Ovary (tissue), 9 donors: ENCODE data around the gene PNPLA3. TPM values are rescaled to one million over a fixed set of nuclear protein-coding genes. Genes with fewer than 3 reads are reported as not detected.

Experiments used
- DNase-seq, 5 donors: peaks; one replicate each; pipeline ENCODE4 v3.0.0-alpha.2; 2019 to 2020
- H3K27ac ChIP-seq, 2 donors: fragments of 200-600 bp; one replicate each; pipeline versions ENCODE4 v1.5.1 to v1.8.0; 2019 to 2022
- H3K27me3 ChIP-seq: fragments of 200-600 bp; one replicate; pipeline ENCODE4 v1.8.0; 2022
- H3K36me3 ChIP-seq: fragments of 200-600 bp; sonication (generic); one replicate; pipeline ENCODE4 v1.5.1; 2019
- H3K4me1 ChIP-seq: one replicate; pipeline ENCODE4 v1.8.1; 2013; ENCODE audit warnings: mild to moderate bottlenecking, moderate library complexity; ENCODE audit not compliant: insufficient read depth
- H3K4me3 ChIP-seq: fragments of 200-600 bp; sonication (generic); one replicate; pipeline ENCODE4 v1.5.1; 2017
- H3K9me3 ChIP-seq, 2 donors: fragments of 200-600 bp in 1 of 2; sonication (generic) in 1 of 2; one replicate each; pipeline versions ENCODE4 v1.5.1 to v1.8.1; 2013 to 2019; ENCODE audit warnings: mild to moderate bottlenecking in 1 of 2, moderate library complexity in 1 of 2
- CTCF ChIP-seq, 3 donors: fragments of 450-650 bp in 2 of 3; fragments of 200-600 bp in 1 of 3; IDR thresholded peaks; one replicate each; pipeline versions ENCODE4 v1.5.1 to v1.8.0; 2016 to 2022; ENCODE audit warnings: antibody characterized with exemption in 3 of 3, mild to moderate bottlenecking in 1 of 3
- EP300 ChIP-seq: sonication (generic); formaldehyde crosslinking; IDR thresholded peaks from one replicate; pipeline ENCODE4 v1.6.1; 2017; ENCODE audit warnings: antibody characterized with exemption
- POLR2A ChIP-seq: fragments of 450-650 bp; IDR thresholded peaks from one replicate; pipeline ENCODE4 v1.6.1; 2017; ENCODE audit warnings: antibody characterized with exemption, mild to moderate bottlenecking, moderate library complexity
- WGBS, 3 donors: extraction: QIAGEN DNeasy Blood & Tissue Kit in 1 of 3; methylation state at CpG; one replicate each; pipeline versions ENCODE4 v1.1.5 to v1.1.7; 2013 to 2017; 5-methylcytosine and 5-hydroxymethylcytosine counted together
- intact Hi-C, 4 donors: fragments of 100-400 bp; cut with DNase I; formaldehyde crosslinking; loops; one replicate each; pipeline versions ENCODE4 v1.11.0 to v1.15.1; 2022 to 2023
- polyA plus RNA-seq, 2 donors: library from polyadenylated mRNA; stranded (reverse); fragments of 200-250 nt in 1 of 2; fragments of 350-450 nt in 1 of 2; fragmentation: Illumina TruSeq in 1 of 2; extraction: RNeasy Lipid Tissue Mini Kit (QIAGEN cat#74804) in 1 of 2; gene quantifications; one replicate each; pipeline ENCODE4 v1.2.3, GENCODE V29; 2013 to 2014
- total RNA-seq, 7 donors: library from RNA; depleted of rRNA in 2 of 7; stranded (reverse); fragments of >200 nt in 2 of 7; fragmentation: NEBNext Ultra II Directional in 3 of 7; extraction: Animal tissue kit (Norgen Biotek cat#: 25700) in 3 of 7; gene quantifications; one replicate each; pipeline versions ENCODE4 v1.1.0 to v1.2.4, GENCODE V29; 2016 to 2023
- donor health status: DM: no; HTN: no; CAD: no; lungs with moderate emphysema.
- donor health status: DM: no; HTN: no; CAD: no.
- donor health status: Bipolar disorder and iron deficiency.
- donor health status: DM: yes; HTN: yes; CAD: no.
- donor health status: DM: no; HTN: no; CAD: no.
- donor health status: DM: yes; HTN: yes; CAD: no.

PNPLA3 gene
- total and polyA plus RNA-seq, 9 donors: 0.31 to 8.0 (median 1.3) TPM

- no peak for TF ChIP-seq POLR2A
- no peak for TF ChIP-seq CTCF (IDR thresholded peaks at IDR 0.05)
- intact Hi-C loops: loop anchor here (2.0 to 5.0 kb wide), 3 partner anchors 89 to 633 kb away; no protein-coding TSS in a partner anchor
- no peaks in the 10 kb centered on the region for H3K9me3 ChIP-seq
- no peak for DNase-seq
- no peak overlapping the region for H3K4me3 ChIP-seq
- 90 to 95% (median 93%) methylated on average over 11 of the region's 11 CpGs for WGBS, 3 donors
- no peaks in the 10 kb centered on the region for H3K27me3 ChIP-seq
- H3K27ac ChIP-seq: no peak overlapping the region
- H3K36me3 ChIP-seq: no peaks in the 10 kb centered on the region
- H3K4me1 ChIP-seq: peaks cover 5% of the 10 kb centered on the region
Observed at GRCh38 chr22:43994006-43994405, 70.4 kb downstream of the PNPLA3 start.

DNA sequence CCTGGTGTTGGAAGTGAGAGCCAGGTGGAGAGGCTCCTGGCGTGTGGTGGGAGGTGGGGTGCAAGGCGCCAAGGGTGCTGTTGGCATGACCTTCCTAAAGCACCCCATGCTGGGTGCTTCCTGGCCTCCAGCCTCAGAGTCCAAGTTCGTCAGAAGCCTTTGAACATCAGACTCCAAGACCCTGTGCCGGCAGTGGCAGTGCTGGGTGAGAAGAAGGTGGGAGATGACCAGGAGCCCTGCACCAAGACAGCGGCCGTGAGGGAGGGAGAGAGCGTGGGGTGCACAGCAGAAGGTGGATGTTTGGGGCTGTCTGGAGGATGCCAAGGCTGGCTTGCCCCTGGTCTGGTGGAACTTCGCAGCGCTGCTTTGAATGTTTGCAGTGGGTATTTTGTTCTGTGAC is 70.8 kb downstream of the PNPLA3 start:
- WGBS, 3 donors: 86 to 91% (median 87%) methylated on average over 9 of the region's 9 CpGs
- H3K4me1 ChIP-seq: peaks cover 5% of the 10 kb centered on the region
- no peak for TF ChIP-seq POLR2A
- TF ChIP-seq EP300: no peak
- TF ChIP-seq CTCF (IDR thresholded peaks at IDR 0.05): no peak
- no peaks in the 10 kb centered on the region for H3K27me3 ChIP-seq
- DNase-seq: no peak
- H3K4me3 ChIP-seq: no peak overlapping the region
- intact Hi-C loops: loop anchor here (2.0 to 5.0 kb wide), 3 partner anchors 88 to 633 kb away; no protein-coding TSS in a partner anchor
- H3K9me3 ChIP-seq: no peaks in the 10 kb centered on the region
- H3K36me3 ChIP-seq: no peaks in the 10 kb centered on the region
- no peak overlapping the region for H3K27ac ChIP-seq

- no peak for TF ChIP-seq POLR2A
- no peak for TF ChIP-seq EP300
- no peak for TF ChIP-seq CTCF (IDR thresholded peaks at IDR 0.05)
- Histone ChIP-seq H3K36me3 (no peaks in the 10 kb centered on the region), H3K27ac (no peak overlapping the region)
Observed at GRCh38 chr22:43995057-43995685, 71.6 kb downstream of the PNPLA3 start.

GRCh38 chr22:43995798-43996169 is 72.2 kb downstream of the PNPLA3 start:
- Histone ChIP-seq H3K27ac (no peak overlapping the region), H3K36me3 (no peaks in the 10 kb centered on the region), H3K27me3 (no peaks in the 10 kb centered on the region), H3K9me3 (no peaks in the 10 kb centered on the region), H3K4me1 (peaks cover 5% of the 10 kb centered on the region), H3K4me3 (no peak overlapping the region)
- TF ChIP-seq EP300 (no peak), POLR2A (no peak), CTCF (IDR thresholded peaks at IDR 0.05) (no peak)
- 82 to 89% (median 87%) methylated on average over 10 of the region's 10 CpGs for WGBS, 3 donors
- no peak for DNase-seq
- intact Hi-C loops: loop anchor here in 3 of 4 donors (2.0 to 5.0 kb wide), 3 partner anchors 82 to 631 kb away; no protein-coding TSS in a partner anchor

More at GRCh38 chr22:43995057-43995685, 71.6 kb downstream of the PNPLA3 start:
- no peaks in the 10 kb centered on the region for H3K9me3 ChIP-seq
- H3K27me3 ChIP-seq: no peaks in the 10 kb centered on the region
- WGBS, 3 donors: 93 to 96% (median 95%) methylated on average over 15 of the region's 15 CpGs
- no peak overlapping the region for H3K4me3 ChIP-seq
- H3K4me1 ChIP-seq: peaks cover 5% of the 10 kb centered on the region
- DNase-seq: no peak
- intact Hi-C loops: loop anchor here in 3 of 4 donors (2.0 to 5.0 kb wide), 3 partner anchors 82 to 632 kb away; no protein-coding TSS in a partner anchor
